GM19468 (cell line): ENCODE measurements around the gene GDPD5.

Source experiments
- ATAC-seq: cut with Tn5 transposase; IDR thresholded peaks from one replicate; pipeline ENCODE4 v1.9.1; 2021; ENCODE audit warnings: mild to moderate bottlenecking, moderate library complexity, moderate number of reproducible peaks; ENCODE audit not compliant: unreplicated experiment; ENCODE audit errors: extremely low read depth

GDPD5 gene

GRCh38 chr11:75558939-75559843 is 33.5 kb upstream of the GDPD5 start:
- ATAC-seq, result no peak

GRCh38 chr11:75557666-75558494 is 32.1 kb upstream of the GDPD5 start:
- no peak for ATAC-seq

GRCh38 chr11:75556275-75556674 is 30.5 kb upstream of the GDPD5 start:
- no peak for ATAC-seq

DNA sequence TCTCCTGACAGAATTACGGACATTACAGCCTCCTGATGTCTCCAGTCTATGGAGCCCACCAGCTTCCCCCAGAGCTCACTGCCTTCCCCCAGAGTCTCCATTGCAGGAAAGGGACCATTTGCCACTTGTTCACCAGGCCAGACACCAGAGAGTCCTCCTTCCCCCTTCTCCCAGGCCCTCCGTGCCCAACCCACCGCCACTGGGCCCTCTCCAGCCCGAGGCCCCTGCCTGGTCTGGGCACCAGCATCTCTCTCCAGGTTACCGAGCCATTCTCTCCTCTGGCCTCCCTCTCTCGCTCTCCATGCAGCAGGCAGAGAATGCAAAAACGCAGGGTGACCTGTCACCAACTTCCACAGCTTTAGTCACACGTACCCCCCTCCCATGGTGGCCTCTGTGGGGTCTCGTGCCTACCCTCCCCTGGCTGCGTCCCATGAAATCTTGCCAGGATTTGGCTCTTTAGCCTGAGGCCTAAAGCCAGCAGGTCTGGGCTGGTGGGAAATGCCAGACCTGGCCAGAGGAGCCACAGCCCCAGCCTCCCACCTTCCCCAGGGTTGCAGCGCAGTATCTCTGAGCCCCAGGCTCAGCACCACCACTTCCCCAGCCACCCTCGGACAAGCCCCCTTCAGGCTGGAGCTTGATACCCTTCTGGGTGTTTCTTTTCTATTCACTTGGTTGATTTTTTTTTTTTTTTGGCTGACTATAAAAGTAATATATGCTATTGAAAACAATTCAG is 29.5 kb upstream of the GDPD5 start:
- ATAC-seq, result no peak

DNA sequence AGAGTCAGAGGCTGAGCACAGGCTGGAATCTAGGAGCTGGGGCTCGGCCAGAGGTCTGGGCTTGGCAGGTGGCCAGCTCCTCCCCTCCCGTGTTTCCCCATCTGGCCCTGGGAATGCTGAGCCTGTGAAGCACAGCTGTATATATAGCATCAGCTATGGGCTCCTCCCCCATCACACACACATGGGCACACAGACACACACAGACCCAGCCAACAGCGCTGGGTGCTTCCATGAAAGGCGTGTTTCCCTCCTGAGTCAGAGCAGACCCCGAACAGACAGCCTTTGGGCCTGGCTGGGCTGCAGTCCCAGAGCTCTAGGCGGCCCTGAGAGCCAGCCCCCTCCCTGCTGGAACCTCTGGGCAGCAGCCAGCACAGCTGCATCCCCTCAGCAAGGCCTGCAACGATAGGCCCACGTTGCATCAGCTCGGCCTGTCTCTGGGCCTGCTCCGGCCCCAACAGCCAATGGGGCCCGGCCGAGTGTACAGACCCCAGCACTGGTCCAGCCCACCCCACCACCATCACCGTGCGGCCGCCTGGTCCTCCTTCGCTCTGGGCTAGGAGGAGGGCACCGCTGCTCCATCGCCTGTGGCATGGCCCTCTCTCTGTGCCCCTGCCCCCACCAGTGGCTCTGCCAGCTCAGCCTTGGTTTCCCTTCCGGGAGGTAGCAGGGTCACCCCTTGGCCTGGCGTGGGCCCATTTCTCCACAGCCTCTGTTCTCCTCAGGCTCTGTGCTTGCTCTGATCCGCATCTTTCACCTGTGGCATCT is 28.7 kb upstream of the GDPD5 start:
- ATAC-seq, result no peak

GRCh38 chr11:75553889-75554257 is 28.1 kb upstream of the GDPD5 start:
- ATAC-seq, result no peak

- ATAC-seq, result no peak
These were observed 27.4 kb upstream of the GDPD5 start for GRCh38 chr11:75553182-75553581.

DNA sequence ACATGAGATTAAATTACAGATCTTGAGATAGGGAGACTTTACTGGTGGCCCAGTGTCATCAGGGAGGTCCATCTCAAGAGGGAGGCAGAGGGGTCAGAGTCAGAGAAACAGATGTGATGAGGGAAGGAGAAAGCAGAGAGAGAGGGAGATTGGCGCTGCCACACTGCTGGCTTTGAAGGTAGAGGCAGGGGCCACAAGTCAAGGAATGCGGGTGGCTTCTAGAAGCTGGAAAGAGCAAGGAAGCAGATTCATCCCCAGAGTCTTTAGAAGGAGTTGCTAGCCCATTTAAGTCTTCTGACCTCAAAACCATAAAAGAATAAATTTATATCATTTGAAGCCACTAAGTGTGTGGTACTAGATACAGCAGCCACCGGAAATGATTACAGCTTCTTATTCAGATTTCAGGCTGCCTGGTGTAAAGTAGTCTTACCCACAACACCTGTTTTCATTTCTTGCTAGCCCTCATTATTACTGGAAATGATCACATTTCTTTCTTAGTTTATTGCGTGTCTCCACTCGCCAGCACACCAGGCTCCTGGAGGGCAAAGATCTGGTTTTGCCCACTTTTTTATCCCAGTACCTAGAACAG is 23.7 kb upstream of the GDPD5 start:
- ATAC-seq, result no peak

DNA sequence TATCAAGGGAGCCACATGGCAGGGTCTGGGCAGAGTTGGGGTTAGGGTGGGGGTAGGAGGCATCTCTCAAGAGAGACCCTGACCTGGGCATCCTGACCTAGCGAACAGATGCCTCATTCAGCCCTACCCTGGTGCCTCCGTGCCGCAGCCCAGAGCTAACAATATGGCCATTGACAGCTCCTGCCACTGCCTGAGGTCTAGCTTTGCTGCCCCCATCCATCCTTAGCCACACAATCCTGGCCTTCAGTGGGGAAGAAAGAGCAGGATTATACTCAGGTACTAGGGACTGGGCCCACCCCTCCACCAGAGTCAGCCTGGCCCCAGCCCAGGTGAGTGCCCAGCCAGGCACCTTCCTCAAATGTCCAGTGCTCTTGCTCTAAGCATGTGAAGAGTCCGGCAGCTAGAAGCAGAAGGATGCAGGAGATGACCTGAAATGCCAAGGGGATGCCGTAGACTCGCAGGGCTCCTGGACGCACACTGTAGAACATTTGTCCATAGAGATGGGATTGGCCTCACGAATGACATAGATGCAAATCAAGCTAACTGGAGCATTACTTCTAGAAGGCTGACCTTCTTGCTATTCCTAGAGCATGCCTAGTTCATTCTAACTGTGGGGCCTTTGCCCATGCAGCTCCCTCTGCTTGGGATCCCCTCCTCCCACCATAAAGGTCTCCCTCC is 23.0 kb upstream of the GDPD5 start:
- no peak for ATAC-seq

DNA sequence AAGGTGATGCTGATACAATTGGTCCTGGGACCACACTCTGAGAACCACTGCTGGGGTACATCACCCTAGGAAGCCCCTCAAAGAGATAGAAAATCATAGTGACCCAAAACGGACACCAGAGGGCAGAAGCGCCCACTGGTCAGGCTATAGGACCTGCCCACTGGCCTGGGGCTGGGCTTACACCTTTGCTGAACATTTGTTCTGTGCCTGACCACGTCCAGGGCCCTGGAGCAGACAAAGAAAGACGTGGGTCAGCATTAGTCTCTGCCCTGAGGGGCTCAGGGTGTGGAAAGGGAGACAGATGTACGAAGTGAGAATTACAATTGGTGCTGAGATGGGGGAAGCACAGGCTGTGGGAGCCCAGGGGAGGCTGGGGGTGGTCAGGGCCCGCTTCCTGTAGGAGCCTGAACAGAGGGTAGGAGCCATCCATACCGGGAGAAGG is 21.9 kb upstream of the GDPD5 start:
- no peak for ATAC-seq

GRCh38 chr11:75547177-75547576 is 21.4 kb upstream of the GDPD5 start:
- ATAC-seq, result no peak

GRCh38 chr11:75543806-75544205 is 18.1 kb upstream of the GDPD5 start:
- no peak for ATAC-seq

DNA sequence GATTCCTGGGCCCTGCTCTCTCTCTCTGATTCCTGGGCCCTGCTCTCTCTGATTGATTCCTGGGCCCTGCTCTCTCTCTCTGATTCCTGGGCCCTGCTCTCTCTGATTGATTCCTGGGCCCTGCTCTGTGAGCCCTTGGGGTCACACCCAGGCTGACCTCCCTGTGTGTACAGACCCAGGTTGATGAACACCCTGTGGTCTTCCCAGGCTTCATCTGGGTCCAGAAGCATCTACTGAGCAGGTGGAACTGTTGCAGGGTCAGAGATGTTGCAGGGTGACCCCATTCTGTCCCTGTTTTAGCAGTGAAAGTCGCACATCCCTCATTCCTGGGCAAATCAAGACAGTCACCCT is 16.3 kb upstream of the GDPD5 start:
- ATAC-seq, result no peak

DNA sequence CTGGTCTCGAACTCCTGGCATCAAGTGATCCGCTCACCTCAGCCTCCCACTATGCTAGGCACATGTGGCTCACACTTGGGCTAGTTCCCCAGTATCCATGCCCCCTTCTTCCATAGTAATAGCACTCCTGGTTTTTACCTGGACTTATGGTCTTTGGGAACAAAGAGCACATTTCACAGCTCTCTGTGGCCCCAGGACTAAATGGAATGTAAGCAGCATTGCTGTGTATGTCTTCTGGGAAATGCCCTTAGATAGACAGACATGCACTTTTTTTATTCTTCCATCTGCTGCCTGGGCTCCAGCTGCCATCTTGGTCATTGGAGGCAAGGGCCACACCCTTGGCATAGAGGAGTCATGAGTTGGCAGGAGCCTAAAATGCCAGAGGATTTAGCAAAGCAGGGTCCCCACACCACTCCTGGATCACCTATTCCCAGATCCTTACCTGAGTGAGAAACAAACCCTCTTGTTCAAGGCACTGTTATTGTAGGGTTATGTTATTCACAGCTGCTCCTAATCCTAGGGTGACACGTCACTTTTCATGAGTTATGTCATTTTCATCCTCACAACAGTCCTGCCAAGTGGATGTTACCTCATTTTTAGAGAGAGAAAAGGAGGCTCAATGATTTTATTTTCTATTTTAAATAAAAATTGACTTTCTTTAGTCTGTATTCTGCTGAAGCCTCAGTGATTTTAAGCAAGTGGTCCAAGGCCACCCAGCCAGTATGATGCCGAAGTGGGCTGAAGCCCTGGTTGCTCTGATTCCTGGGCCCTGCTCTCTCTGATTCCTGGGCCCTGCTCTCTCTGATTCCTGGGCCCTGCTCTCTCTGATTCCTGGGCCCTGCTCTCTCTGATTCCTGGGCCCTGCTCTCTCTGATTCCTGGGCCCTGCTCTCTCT is 15.7 kb upstream of the GDPD5 start:
- ATAC-seq, result no peak

- ATAC-seq, result no peak
These were observed 14.0 kb upstream of the GDPD5 start for GRCh38 chr11:75539459-75540334.

- ATAC-seq, result no peak
These were observed 12.6 kb upstream of the GDPD5 start for GRCh38 chr11:75538150-75538942.
